ENCODE measurements around the gene FOCAD. TPM values are rescaled to one million over a fixed set of nuclear protein-coding genes. Genes with fewer than 3 reads are reported as not detected.

FOCAD gene, protein sequence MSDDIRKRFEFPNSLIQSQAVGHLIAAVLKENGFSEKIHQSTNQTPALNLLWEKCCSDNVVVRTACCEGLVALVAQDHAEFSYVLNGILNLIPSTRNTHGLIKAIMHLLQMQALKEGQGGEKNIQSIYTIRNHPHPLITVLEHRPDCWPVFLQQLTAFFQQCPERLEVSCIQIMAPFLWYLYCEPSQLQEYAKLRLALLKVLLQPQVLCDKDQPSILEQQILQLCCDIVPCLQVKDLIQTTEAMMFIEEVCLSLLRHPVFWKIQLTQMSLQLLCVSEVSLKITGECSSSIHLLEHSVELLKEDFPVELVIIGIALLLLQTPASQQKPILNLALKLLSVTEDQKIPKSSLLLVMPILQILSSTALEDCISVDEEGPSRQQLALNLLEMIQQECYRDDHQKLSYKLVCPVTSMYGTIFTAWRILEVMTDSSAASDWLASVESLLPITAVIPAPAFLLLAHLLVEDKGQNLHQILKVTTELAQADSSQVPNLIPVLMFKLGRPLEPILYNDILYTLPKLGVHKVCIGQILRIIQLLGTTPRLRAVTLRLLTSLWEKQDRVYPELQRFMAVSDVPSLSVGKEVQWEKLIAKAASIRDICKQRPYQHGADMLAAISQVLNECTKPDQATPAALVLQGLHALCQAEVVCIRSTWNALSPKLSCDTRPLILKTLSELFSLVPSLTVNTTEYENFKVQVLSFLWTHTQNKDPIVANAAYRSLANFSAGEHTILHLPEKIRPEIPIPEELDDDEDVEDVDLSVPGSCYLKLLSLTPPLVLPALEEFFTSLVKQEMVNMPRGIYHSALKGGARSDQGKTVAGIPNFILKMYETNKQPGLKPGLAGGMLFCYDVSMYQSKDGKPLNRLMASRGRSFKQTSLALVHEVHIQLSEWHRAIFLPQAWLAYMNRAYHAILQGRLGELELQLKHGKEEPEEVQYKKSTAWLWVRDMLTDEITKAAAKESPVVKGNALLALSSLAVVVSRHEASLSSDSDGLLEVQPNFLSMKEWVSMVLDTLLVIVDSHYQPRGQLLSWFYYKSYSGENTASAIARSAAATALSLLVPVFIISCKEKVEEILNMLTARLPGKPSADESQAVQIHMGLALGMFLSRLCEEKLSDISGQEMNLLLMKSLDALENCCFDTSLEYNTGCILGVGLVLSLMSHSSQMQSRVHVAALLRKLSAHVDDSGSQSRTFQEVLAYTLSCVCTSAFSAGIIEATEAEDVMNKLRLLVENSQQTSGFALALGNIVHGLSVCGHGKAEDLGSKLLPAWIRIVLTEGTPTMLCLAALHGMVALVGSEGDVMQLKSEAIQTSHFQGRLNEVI (N-terminal part only)
- 36.8 and 38.4 TPM in 2 replicates for total RNA-seq (2021; fragmentation: NEBNext Ultra II Directional; extraction: Animal tissue kit (Norgen Biotek cat#: 25700))
- polyA plus RNA-seq (2011; rRNA removed), result 17.8 and 22.0 TPM in 2 replicates
- polyA plus RNA-seq (2011; cell fraction: cytosol; rRNA removed), result 23.9 TPM
- 35.4 TPM for polyA plus RNA-seq (2011; cell fraction: nucleus; rRNA removed)
- polyA plus RNA-seq (2012, experiment 1 of 2), result 22.5 to 30.2 TPM (median 25.6 TPM) in 4 replicates
- polyA plus RNA-seq (2012, experiment 2 of 2), result 2.2 TPM
- polyA plus RNA-seq (2013, experiment 1 of 2), result 12.1 TPM
- 11.9 TPM for polyA plus RNA-seq (2013, experiment 2 of 2)
- polyA minus RNA-seq (2011; rRNA and poly(A)+ RNA removed), result 170 and 223 TPM in 2 replicates
- 33.1 TPM for polyA minus RNA-seq (2011; cell fraction: cytosol; rRNA and poly(A)+ RNA removed)
- 211 TPM for polyA minus RNA-seq (2011; cell fraction: nucleus; rRNA and poly(A)+ RNA removed)
- long read RNA-seq, experiment 1, partial matches to known transcripts, result 20 of 26 reads
- long read RNA-seq, experiment 1, other reads (novel, unspliced or antisense), result 6 of 26 reads
- long read RNA-seq, experiment 2, partial matches to known transcripts, result 1 of 14 reads
- long read RNA-seq, experiment 2, other reads (novel, unspliced or antisense), result 13 of 14 reads

DNA sequence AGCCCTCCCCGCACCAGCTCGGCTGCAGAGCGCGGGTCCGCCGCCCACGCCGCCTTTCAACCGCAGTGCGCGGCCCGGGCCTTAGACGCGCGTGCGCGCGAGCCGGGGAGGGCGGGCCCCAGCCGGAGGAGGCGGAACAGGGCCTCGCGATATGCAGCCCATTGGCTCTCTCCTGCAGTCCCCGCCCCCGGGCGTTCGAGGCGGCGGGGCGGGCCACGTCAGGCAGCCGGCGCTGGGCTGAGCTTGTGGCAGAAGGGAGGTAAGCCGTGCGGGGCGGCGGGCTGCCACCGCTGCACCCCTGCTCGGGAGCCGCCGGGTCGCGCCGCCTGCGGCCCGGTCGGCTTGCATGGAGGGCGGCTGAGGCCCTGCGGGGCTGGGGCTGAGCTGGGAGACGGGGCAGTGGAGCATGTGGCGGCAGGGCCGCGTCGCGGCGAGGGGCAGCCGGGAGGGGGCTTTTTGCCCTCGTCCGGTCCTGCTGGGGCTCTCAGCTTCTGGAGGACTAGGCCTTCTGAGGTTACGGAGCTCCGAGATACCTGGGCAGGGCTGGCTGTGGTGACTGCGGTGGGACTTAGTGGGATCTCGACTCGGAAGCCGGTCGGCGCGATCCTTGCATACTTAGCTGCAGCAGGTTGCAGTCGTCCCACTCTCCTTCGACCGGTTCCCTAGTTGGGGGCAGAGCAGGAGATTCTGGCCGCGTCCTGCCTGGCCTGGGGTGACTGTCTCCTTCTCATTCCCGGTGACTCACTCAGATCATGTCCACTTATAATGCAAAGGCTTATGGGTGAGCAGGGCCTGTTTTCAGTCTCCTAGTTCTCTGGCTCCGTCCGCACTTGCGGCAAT, at the start of gene FOCAD:
Gene FOCAD (plus strand): TSS at position 225 of the 840 bp plus-strand sequence. CDS start 31,095 bp downstream, outside the sequence.
- Histone ChIP-seq H3K23me2 (ENCODE audit: low read depth, low read length) (peaks cover 9% of the 10 kb centered on the region), H2BK5ac (ENCODE audit: low read depth, low read length) (peak within 1 kb of the TSS; percentile 8; the same call in 1 of the 2 replicates), H3K4me2 (ENCODE audit: insufficient read depth in 1 of 2, low read depth in 2 of 2, low read length in 2 of 2) (peak within 1 kb of the TSS; percentile 77 to 95), H3K14ac (ENCODE audit: insufficient read length) (no peak within 1 kb of the TSS), H3K9ac (replicated peaks in 1 of 4; ENCODE audit: extremely low read depth in 1 of 4, low read depth in 3 of 4, low read length in 3 of 4) (peak within 1 kb of the TSS; percentile 67 to 71 (median 70)), H4K20me1 (replicated peaks in 1 of 2; ENCODE audit: control insufficient read depth in 1 of 2, insufficient read depth in 2 of 2, low read length in 2 of 2) (peaks cover 0 to 5% of the 10 kb centered on the region in 2 experiments), H2BK20ac (ENCODE audit: low read length) (no peak within 1 kb of the TSS), H3K9me3 (ENCODE audit: insufficient read depth in 2 of 2, low read depth in 1 of 2, low read length in 1 of 2) (no peaks in the 10 kb centered on the region), H3K4me1 (replicated peaks in 1 of 4; ENCODE audit: control insufficient read depth in 3 of 4, insufficient read depth in 4 of 4, low read length in 3 of 4) (peaks cover 3 to 10% (median 6%) of the 10 kb centered on the region in 4 experiments; a peak in 4 of 7 replicates), H3K36me3 (ENCODE audit: control insufficient read depth in 2 of 4, insufficient read depth in 4 of 4, low read length in 3 of 4) (no peaks in the 10 kb centered on the region), H3K27me3 (replicated peaks in 1 of 4; ENCODE audit: control insufficient read depth in 3 of 4, extremely low read depth in 1 of 4, insufficient read depth in 3 of 4, low read length in 3 of 4) (no peaks in the 10 kb centered on the region), H3K27ac (ENCODE audit: low read depth, low read length) (peak within 1 kb of the TSS; percentile 61; the same call in 1 of the 2 replicates), H2AK5ac (ENCODE audit: low read depth, low read length) (no peak within 1 kb of the TSS; the same call in 1 of the 2 replicates), H4K91ac (replicated peaks; ENCODE audit: insufficient read length, low read length) (peak within 1 kb of the TSS; percentile 77), H3K79me1 (ENCODE audit: low read depth, low read length) (peaks cover 3% of the 10 kb centered on the region; the same call in 1 of the 2 replicates), H3K4ac (replicated peaks; ENCODE audit: insufficient read length, low read depth, low read length) (no peak within 1 kb of the TSS), H4K5ac (ENCODE audit: insufficient read length, low read depth, low read length) (peak within 1 kb of the TSS; percentile 81), H3K18ac (ENCODE audit: extremely low read depth, low read length) (peak within 1 kb of the TSS; percentile 88; the same call in 1 of the 2 replicates), H2BK15ac (ENCODE audit: low read length) (no peak within 1 kb of the TSS), H2BK120ac (replicated peaks; ENCODE audit: low read depth, low read length) (no peak within 1 kb of the TSS), H4K8ac (ENCODE audit: extremely low read depth, insufficient read depth, low read length) (peak within 1 kb of the TSS; percentile 93; the same call in 1 of the 2 replicates), H2AFZ (ENCODE audit: low read length) (peak within 1 kb of the TSS; percentile 10), H2BK12ac (ENCODE audit: low read depth, low read length) (no peak within 1 kb of the TSS), H3K79me2 (ENCODE audit: control insufficient read depth in 1 of 2, insufficient read depth in 2 of 2, low read length in 2 of 2) (peaks cover 0 to 44% of the 10 kb centered on the region in 2 experiments; a peak in 2 of 4 replicates), H3K4me3 (ENCODE audit: extremely low read depth in 1 of 4, insufficient read depth in 2 of 4, low read depth in 3 of 4, low read length in 4 of 4) (peak within 1 kb of the TSS; percentile 64 to 75 (median 70)), H3K56ac (replicated peaks; ENCODE audit: insufficient read length, low read depth, low read length) (peak within 1 kb of the TSS; percentile 88), H3K23ac (ENCODE audit: insufficient read length) (peak within 1 kb of the TSS; percentile 65)
- FAIRE-seq (no peak), DNase-seq (ENCODE audit: low read depth in 1 of 2, low spot score in 2 of 2) (peak; percentile 87 to 96)
- ChIA-PET CTCF (ENCODE audit: partially characterized antibody) (interaction anchor here (0.6 to 1.5 kb wide), 9 partner anchors 9 to 244 kb away, joined by 3 to 4 read pairs (median 3); no protein-coding TSS in a partner anchor), POLR2A (ENCODE audit: partially characterized antibody) (interaction anchor here (1.0 to 3.0 kb wide), 16 partner anchors 9 to 62 kb away, joined by 3 to 22 read pairs (median 4); partner anchors contain the start of gene MLLT3)
- 3% methylated on average over 55 of the region's 78 CpGs; no CpG with 5 or more reads in 1 of the 2 experiments for WGBS, 2 experiments (ENCODE audit: extremely low coverage in 1 of 2, insufficient coverage in 1 of 2, insufficient read length in 1 of 2, insufficient replicate concordance in 2 of 2, low coverage in 1 of 2, low lambda C conversion rate in 2 of 2, missing lambda C conversion rate in 1 of 2)
- no peak for TF ChIP-seq CBX5 (IDR thresholded peaks at IDR 0.05; ENCODE audit: low read depth, low read length)

All from H1 (cell line).